WTC11 (cell line): Measurements from ENCODE around the gene KPNA2. TPM values are rescaled to one million over a fixed set of nuclear protein-coding genes. Genes with fewer than 3 reads are reported as not detected.

Source experiments
- ATAC-seq: fragments of 200-7000 bp; cut with Tn5 transposase; 2 replicates; pipeline ENCODE4 v1.10.0; 2021; ENCODE audit warnings: mild to moderate bottlenecking, moderate library complexity
- CTCF ChIA-PET: fragments of 300-600 bp; sonication (Branson Sonifier 250); formaldehyde crosslinking; loops from one replicate; lab custom pipeline; 2021; ENCODE audit warnings: antibody characterized with exemption; lab: Charles Lee
- POLR2A ChIA-PET: fragments of 350-600 bp; sonication (Branson Sonifier 250); formaldehyde crosslinking; loops from one replicate; lab custom pipeline; 2021; ENCODE audit warnings: antibody characterized with exemption; lab: Charles Lee
- DNase-seq: peaks from one replicate; pipeline ENCODE4 v3.0.0; 2021; ENCODE audit warnings: low spot score
- H3K27ac Mint-ChIP-seq: 2 replicates; pipeline ENCODE4 v1.8.0; 2021; ENCODE audit warnings: mixed read lengths
- H3K27me3 Mint-ChIP-seq: 2 replicates; pipeline ENCODE4 v1.8.0; 2021; ENCODE audit warnings: low read depth, mild to moderate bottlenecking, moderate library complexity, mixed read lengths
- H3K36me3 Mint-ChIP-seq: 2 replicates; pipeline ENCODE4 v1.8.0; 2021; ENCODE audit warnings: mixed read lengths
- H3K4me1 Mint-ChIP-seq: 2 replicates; pipeline ENCODE4 v1.8.0; 2022; ENCODE audit warnings: mixed read lengths
- H3K4me3 Mint-ChIP-seq: 2 replicates; pipeline ENCODE4 v1.8.0; 2021; ENCODE audit warnings: mild to moderate bottlenecking, moderate library complexity, mixed read lengths
- H3K9me3 Mint-ChIP-seq: 2 replicates; pipeline ENCODE4 v1.8.0; 2021; ENCODE audit warnings: mixed read lengths
- CREM ChIP-seq: sonication (generic); formaldehyde crosslinking; IDR thresholded peaks from 2 replicates; pipeline ENCODE4 v1.8.1; 2022; ENCODE audit warnings: mild to moderate bottlenecking, missing genetic modification reagents, moderate library complexity
- GTF2I ChIP-seq: fragments of 250-450 bp; sonication (Bioruptor Pico); conservative IDR thresholded peaks from 2 replicates; pipeline ENCODE4 v1.4.0; 2021; ENCODE audit warnings: mild to moderate bottlenecking
- HMGXB4 ChIP-seq: sonication (generic); formaldehyde crosslinking; IDR thresholded peaks from 2 replicates; pipeline ENCODE4 v1.8.1; 2023; ENCODE audit warnings: mild to moderate bottlenecking, moderate library complexity, missing genetic modification reagents
- JAZF1 ChIP-seq: fragments of 250-450 bp; sonication (Bioruptor Pico); IDR thresholded peaks from 2 replicates; pipeline ENCODE4 v1.9.0; 2021; ENCODE audit warnings: moderate library complexity, mild to moderate bottlenecking, inconsistent platforms
- KAT7 ChIP-seq: sonication (generic); formaldehyde crosslinking; IDR thresholded peaks from 2 replicates; pipeline ENCODE4 v1.8.1; 2023; ENCODE audit warnings: missing genetic modification reagents, mild to moderate bottlenecking, borderline replicate concordance
- MYBL2 ChIP-seq: sonication (generic); formaldehyde crosslinking; IDR thresholded peaks from 2 replicates; pipeline ENCODE4 v1.8.1; 2023; ENCODE audit warnings: mild to moderate bottlenecking, moderate library complexity, missing genetic modification reagents
- NFE2L1 ChIP-seq: sonication (generic); formaldehyde crosslinking; IDR thresholded peaks from 2 replicates; pipeline ENCODE4 v1.8.1; 2023; ENCODE audit warnings: missing genetic modification reagents
- PRRX2 ChIP-seq: fragments of 250-450 bp; sonication (Bioruptor Pico); IDR thresholded peaks from 2 replicates; pipeline ENCODE4 v1.8.0; 2021; ENCODE audit warnings: mild to moderate bottlenecking
- SP1 ChIP-seq: sonication (generic); formaldehyde crosslinking; conservative IDR thresholded peaks from 2 replicates; pipeline ENCODE4 v1.8.1; 2022; ENCODE audit warnings: missing genetic modification reagents
- ZNF232 ChIP-seq: sonication (generic); formaldehyde crosslinking; IDR thresholded peaks from 2 replicates; pipeline ENCODE4 v1.8.0; 2022; ENCODE audit warnings: mild to moderate bottlenecking, missing genetic modification reagents
- ZSCAN18 ChIP-seq: fragments of 250-450 bp; sonication (Bioruptor Pico); IDR thresholded peaks from 2 replicates; pipeline ENCODE4 v2.1.2; 2022; ENCODE audit warnings: mild to moderate bottlenecking, moderate library complexity
- total RNA-seq: library from RNA; stranded (reverse); gene quantifications from 3 replicates; pipeline ENCODE4 v1.2.3, GENCODE V29; 2021
- TF ChIP-seq, protein P1 (sequence below): sonication (generic); formaldehyde crosslinking; IDR thresholded peaks from 2 replicates; pipeline ENCODE4 v1.8.0; 2022; ENCODE audit warnings: mild to moderate bottlenecking, missing genetic modification reagents
- TF ChIP-seq, protein P2 (sequence below): sonication (generic); formaldehyde crosslinking; IDR thresholded peaks from 2 replicates; pipeline ENCODE4 v1.8.1; 2023; ENCODE audit warnings: mild to moderate bottlenecking, missing genetic modification reagents, borderline replicate concordance

KPNA2 gene
- total RNA-seq, 1 experiment from 2014 or later: 466 TPM

GRCh38 chr17:67993998-67994361 is 41.6 kb upstream of the KPNA2 start:
- Mint-ChIP-seq H3K4me3 (peak overlapping the region; percentile 80), H3K36me3 (0 out of 2 replicates have a peak, but pooled peaks cover 3% of the 10 kb centered on the region), H3K4me1 (peaks cover 21% of the 10 kb centered on the region), H3K9me3 (no peaks in the 10 kb centered on the region), H3K27me3 (peaks cover 27% of the 10 kb centered on the region), H3K27ac (no peak overlapping the region)
- ATAC-seq (no peak; the same call in 1 of the 2 replicates), DNase-seq (no peak)
- TF ChIP-seq, protein P1, sequence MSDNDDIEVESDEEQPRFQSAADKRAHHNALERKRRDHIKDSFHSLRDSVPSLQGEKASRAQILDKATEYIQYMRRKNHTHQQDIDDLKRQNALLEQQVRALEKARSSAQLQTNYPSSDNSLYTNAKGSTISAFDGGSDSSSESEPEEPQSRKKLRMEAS (CRISPR knock-in tag): peak; percentile 35; the same call in 1 of the 2 replicates
- TF ChIP-seq JAZF1 (CRISPR knock-in tag) (no peak), PRRX2 (CRISPR knock-in tag) (0 out of 2 replicates have a peak, but pooled peaks have one; percentile 58), GTF2I (CRISPR knock-in tag) (peak; percentile 95)
- ChIA-PET POLR2A (interaction anchor here (0.5 to 1.2 kb wide), 4 partner anchors 9 to 41 kb away, joined by 4 to 6 read pairs (median 4); partner anchors contain the start of gene KPNA2), CTCF (interaction anchor here (0.5 to 1.6 kb wide), 2 partner anchors 19 to 131 kb away, joined by 3 to 5 read pairs; no protein-coding TSS in a partner anchor)

GRCh38 chr17:67994817-67995569 is 40.5 kb upstream of the KPNA2 start:
- no peak for DNase-seq

DNA sequence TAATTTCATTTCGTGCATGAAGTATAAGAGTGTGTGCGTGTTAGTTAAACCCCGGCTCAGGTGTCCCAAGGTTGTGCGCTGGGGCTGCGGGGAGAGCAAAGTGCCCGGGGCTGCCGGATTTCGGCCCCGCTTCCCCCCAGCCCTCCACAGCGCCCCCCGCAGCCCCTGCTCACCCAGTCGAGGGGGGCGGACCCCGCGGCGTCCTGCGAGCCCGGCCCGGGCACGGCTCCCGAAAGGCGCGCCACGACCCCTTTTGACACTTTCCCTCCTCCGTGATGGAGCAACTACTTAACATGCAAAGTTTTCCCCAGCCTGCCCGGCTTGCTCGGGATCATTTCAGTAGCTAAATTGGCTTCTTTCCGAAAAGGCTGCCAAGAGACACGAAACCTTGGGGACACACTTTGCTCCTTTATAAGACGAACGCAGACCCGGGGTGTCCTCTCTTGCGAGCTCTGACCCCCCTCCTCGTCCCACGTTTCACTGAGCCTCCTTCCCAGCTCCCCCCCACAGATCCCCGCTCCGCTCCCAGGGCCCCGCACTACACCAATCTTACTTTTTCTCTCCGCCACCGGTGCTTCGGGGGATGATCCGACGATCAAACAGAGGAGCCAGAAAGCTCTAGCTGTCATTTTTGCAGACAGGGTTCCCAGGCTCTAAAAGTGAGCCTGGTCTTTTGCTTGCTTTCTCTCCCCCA is 39.8 kb upstream of the KPNA2 start:
- 0 out of 2 replicates have a peak, but pooled peaks cover 3% of the 10 kb centered on the region for H3K36me3 Mint-ChIP-seq
- H3K27me3 Mint-ChIP-seq: peaks cover 27% of the 10 kb centered on the region
- H3K9me3 Mint-ChIP-seq: no peaks in the 10 kb centered on the region
- H3K27ac Mint-ChIP-seq: no peak overlapping the region
- ChIA-PET CTCF (interaction anchor here (0.8 to 2.4 kb wide), 4 partner anchors 13 to 24 kb away, joined by 3 to 7 read pairs (median 4); no protein-coding TSS in a partner anchor), POLR2A (interaction anchor here (1.1 kb wide), 1 partner anchor 30 kb away, joined by 3 read pairs; no protein-coding TSS in a partner anchor)
- peak overlapping the region; percentile 80 for H3K4me3 Mint-ChIP-seq
- DNase-seq: peak; percentile 57
- ATAC-seq: peak; percentile 3
- TF ChIP-seq CREM (CRISPR knock-in tag) (no peak), KAT7 (no peak), MYBL2 (0 out of 2 replicates have a peak, but pooled peaks have one; percentile 44), SP1 (CRISPR knock-in tag) (peak; percentile 32; the same call in 1 of the 2 replicates), ZNF232 (CRISPR knock-in tag) (no peak), ZSCAN18 (CRISPR knock-in tag) (no peak)
- H3K4me1 Mint-ChIP-seq: peaks cover 24% of the 10 kb centered on the region

More at GRCh38 chr17:67994817-67995569, 40.5 kb upstream of the KPNA2 start:
- peak overlapping the region; percentile 80 for H3K4me3 Mint-ChIP-seq
- CTCF ChIA-PET: interaction anchor here (0.7 to 2.4 kb wide), 3 partner anchors 14 to 52 kb away, joined by 3 to 7 read pairs (median 3); no protein-coding TSS in a partner anchor
- peaks cover 27% of the 10 kb centered on the region for H3K27me3 Mint-ChIP-seq
- no peak for TF ChIP-seq PRRX2 (CRISPR knock-in tag)
- no peak for TF ChIP-seq HMGXB4 (CRISPR knock-in tag)
- no peak for TF ChIP-seq NFE2L1 (CRISPR knock-in tag)
- TF ChIP-seq, protein P2, sequence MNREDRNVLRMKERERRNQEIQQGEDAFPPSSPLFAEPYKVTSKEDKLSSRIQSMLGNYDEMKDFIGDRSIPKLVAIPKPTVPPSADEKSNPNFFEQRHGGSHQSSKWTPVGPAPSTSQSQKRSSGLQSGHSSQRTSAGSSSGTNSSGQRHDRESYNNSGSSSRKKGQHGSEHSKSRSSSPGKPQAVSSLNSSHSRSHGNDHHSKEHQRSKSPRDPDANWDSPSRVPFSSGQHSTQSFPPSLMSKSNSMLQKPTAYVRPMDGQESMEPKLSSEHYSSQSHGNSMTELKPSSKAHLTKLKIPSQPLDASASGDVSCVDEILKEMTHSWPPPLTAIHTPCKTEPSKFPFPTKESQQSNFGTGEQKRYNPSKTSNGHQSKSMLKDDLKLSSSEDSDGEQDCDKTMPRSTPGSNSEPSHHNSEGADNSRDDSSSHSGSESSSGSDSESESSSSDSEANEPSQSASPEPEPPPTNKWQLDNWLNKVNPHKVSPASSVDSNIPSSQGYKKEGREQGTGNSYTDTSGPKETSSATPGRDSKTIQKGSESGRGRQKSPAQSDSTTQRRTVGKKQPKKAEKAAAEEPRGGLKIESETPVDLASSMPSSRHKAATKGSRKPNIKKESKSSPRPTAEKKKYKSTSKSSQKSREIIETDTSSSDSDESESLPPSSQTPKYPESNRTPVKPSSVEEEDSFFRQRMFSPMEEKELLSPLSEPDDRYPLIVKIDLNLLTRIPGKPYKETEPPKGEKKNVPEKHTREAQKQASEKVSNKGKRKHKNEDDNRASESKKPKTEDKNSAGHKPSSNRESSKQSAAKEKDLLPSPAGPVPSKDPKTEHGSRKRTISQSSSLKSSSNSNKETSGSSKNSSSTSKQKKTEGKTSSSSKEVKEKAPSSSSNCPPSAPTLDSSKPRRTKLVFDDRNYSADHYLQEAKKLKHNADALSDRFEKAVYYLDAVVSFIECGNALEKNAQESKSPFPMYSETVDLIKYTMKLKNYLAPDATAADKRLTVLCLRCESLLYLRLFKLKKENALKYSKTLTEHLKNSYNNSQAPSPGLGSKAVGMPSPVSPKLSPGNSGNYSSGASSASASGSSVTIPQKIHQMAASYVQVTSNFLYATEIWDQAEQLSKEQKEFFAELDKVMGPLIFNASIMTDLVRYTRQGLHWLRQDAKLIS: no peak
- POLR2A ChIA-PET: interaction anchor here (0.5 to 1.2 kb wide), 3 partner anchors 20 to 248 kb away, joined by 3 to 4 read pairs (median 4); partner anchors contain the start of gene KPNA2
- no peak for ATAC-seq
- H3K9me3 Mint-ChIP-seq: no peaks in the 10 kb centered on the region
- no peak overlapping the region for H3K27ac Mint-ChIP-seq
- H3K4me1 Mint-ChIP-seq: peaks cover 24% of the 10 kb centered on the region
- H3K36me3 Mint-ChIP-seq: 0 out of 2 replicates have a peak, but pooled peaks cover 3% of the 10 kb centered on the region
